HepG2 (cell line): ENCODE results near the gene NRL. TPM values are rescaled to one million over a fixed set of nuclear protein-coding genes. Genes with fewer than 3 reads are reported as not detected.

ENCODE experiments used
- BHLHE40 ChIP-seq: IDR thresholded peaks from 2 replicates; pipeline ENCODE4 v1.6.1; 2011; ENCODE audit warnings: low read length, improper control_type of control experiment
- JUN ChIP-seq: sonication (generic); formaldehyde crosslinking; IDR thresholded peaks from 2 replicates; pipeline ENCODE4 v1.4.0; 2020; ENCODE audit warnings: mild to moderate bottlenecking, missing genetic modification reagents
- MAFG ChIP-seq: sonication (generic); formaldehyde crosslinking; IDR thresholded peaks from 2 replicates; pipeline ENCODE4 v1.5.1; 2020; ENCODE audit warnings: mild to moderate bottlenecking, missing genetic modification reagents
- NCOR1 ChIP-seq: fragments of 200-600 bp; sonication (generic); IDR thresholded peaks from 2 replicates; pipeline ENCODE4 v1.7.0; 2017; ENCODE audit warnings: antibody characterized with exemption, low read length, borderline replicate concordance
- RBM22 ChIP-seq: fragments of 200-400 bp; formaldehyde crosslinking; optimal IDR thresholded peaks from 2 replicates; pipeline ENCODE3; 2017; ENCODE audit warnings: mild to moderate bottlenecking, low read length, moderate library complexity
- RNF2 ChIP-seq: fragments of 450-650 bp; conservative IDR thresholded peaks from 2 replicates; pipeline ENCODE4 v1.6.1; 2016; ENCODE audit warnings: low read depth
- SNRNP70 ChIP-seq: fragments of 200-400 bp; formaldehyde crosslinking; IDR thresholded peaks from 2 replicates; pipeline ENCODE4 v1.6.1; 2017; ENCODE audit warnings: mild to moderate bottlenecking, low read depth, low read length, moderate library complexity
- ZC3H4 ChIP-seq: sonication (generic); formaldehyde crosslinking; IDR thresholded peaks from 2 replicates; pipeline ENCODE4 v1.4.0; 2020; ENCODE audit warnings: missing genetic modification reagents, borderline replicate concordance
- ZKSCAN5 ChIP-seq: sonication (generic); formaldehyde crosslinking; IDR thresholded peaks from 2 replicates; pipeline ENCODE4 v1.5.1; 2020; ENCODE audit warnings: mild to moderate bottlenecking, missing genetic modification reagents
- ZNF354B ChIP-seq: sonication (generic); formaldehyde crosslinking; IDR thresholded peaks from 2 replicates; pipeline ENCODE4 v1.8.0; 2022; ENCODE audit warnings: mild to moderate bottlenecking, missing genetic modification reagents
- ZNF382 ChIP-seq: sonication (generic); formaldehyde crosslinking; IDR thresholded peaks from 2 replicates; pipeline ENCODE4 v1.5.0; 2020; ENCODE audit warnings: missing genetic modification reagents, mild to moderate bottlenecking, borderline replicate concordance
- ZNF563 ChIP-seq: sonication (generic); formaldehyde crosslinking; IDR thresholded peaks from 2 replicates; pipeline ENCODE4 v1.8.0; 2022; ENCODE audit warnings: mild to moderate bottlenecking, moderate library complexity, missing genetic modification reagents
- ZNF776 ChIP-seq: sonication (generic); formaldehyde crosslinking; IDR thresholded peaks from 2 replicates; pipeline ENCODE4 v1.4.0; 2020; ENCODE audit warnings: mild to moderate bottlenecking, missing genetic modification reagents
- ZSCAN22 ChIP-seq: sonication (generic); formaldehyde crosslinking; IDR thresholded peaks from 2 replicates; pipeline ENCODE4 v1.4.0; 2020; ENCODE audit warnings: mild to moderate bottlenecking, missing genetic modification reagents
- polyA plus RNA-seq, 8 experiments: library from polyadenylated mRNA; depleted of rRNA in 3 of 8; stranded (reverse) in 7 of 8; unstranded in 1 of 8; fragments of >200 nt; fragmentation: Illumina TruSeq in 4 of 8; extraction: Trizol in 4 of 8; gene quantifications; 2 replicates each; pipeline versions ENCODE4 v1.2.1 to v1.2.3, GENCODE V29; 2011 to 2016; ENCODE audit warnings: low read depth in 4 of 8, missing spikeins in 1 of 8, mixed read lengths in 1 of 8; ENCODE audit not compliant: insufficient read depth in 1 of 8
- total RNA-seq, 5 experiments: library from RNA; depleted of rRNA; stranded (reverse); fragments of >200 nt; fragmentation: Illumina TruSeq; extraction: Trizol; gene quantifications; 2 replicates each; pipeline ENCODE4 v1.2.3, GENCODE V29; 2016; ENCODE audit warnings: low read depth in 1 of 5
- TF ChIP-seq, protein P1 (sequence below): sonication (generic); formaldehyde crosslinking; conservative IDR thresholded peaks from 2 replicates; pipeline ENCODE4 v1.8.0; 2022; ENCODE audit warnings: low read depth, missing genetic modification reagents
- TF ChIP-seq, protein P2 (sequence below): sonication (generic); formaldehyde crosslinking; conservative IDR thresholded peaks from 2 replicates; pipeline ENCODE4 v1.5.0; 2020; ENCODE audit warnings: missing genetic modification reagents
- TF ChIP-seq, protein P3 (sequence below): sonication (generic); formaldehyde crosslinking; IDR thresholded peaks from 2 replicates; pipeline ENCODE4 v1.4.0; 2020; ENCODE audit warnings: missing genetic modification reagents, borderline replicate concordance
- TF ChIP-seq, protein P4 (sequence below): sonication (generic); formaldehyde crosslinking; IDR thresholded peaks from 2 replicates; pipeline ENCODE4 v1.4.0; 2020; ENCODE audit warnings: missing genetic modification reagents
- TF ChIP-seq, protein P5 (sequence below): sonication (generic); formaldehyde crosslinking; IDR thresholded peaks from 2 replicates; pipeline ENCODE4 v1.8.1; 2023; ENCODE audit warnings: mild to moderate bottlenecking, moderate library complexity, missing genetic modification reagents

Gene NRL
- total and polyA plus RNA-seq, 2 of the 13 experiments (the other 11 are each of a cell fraction or from before 2014, with no cell fraction given), result 2.5 to 4.7 TPM

DNA sequence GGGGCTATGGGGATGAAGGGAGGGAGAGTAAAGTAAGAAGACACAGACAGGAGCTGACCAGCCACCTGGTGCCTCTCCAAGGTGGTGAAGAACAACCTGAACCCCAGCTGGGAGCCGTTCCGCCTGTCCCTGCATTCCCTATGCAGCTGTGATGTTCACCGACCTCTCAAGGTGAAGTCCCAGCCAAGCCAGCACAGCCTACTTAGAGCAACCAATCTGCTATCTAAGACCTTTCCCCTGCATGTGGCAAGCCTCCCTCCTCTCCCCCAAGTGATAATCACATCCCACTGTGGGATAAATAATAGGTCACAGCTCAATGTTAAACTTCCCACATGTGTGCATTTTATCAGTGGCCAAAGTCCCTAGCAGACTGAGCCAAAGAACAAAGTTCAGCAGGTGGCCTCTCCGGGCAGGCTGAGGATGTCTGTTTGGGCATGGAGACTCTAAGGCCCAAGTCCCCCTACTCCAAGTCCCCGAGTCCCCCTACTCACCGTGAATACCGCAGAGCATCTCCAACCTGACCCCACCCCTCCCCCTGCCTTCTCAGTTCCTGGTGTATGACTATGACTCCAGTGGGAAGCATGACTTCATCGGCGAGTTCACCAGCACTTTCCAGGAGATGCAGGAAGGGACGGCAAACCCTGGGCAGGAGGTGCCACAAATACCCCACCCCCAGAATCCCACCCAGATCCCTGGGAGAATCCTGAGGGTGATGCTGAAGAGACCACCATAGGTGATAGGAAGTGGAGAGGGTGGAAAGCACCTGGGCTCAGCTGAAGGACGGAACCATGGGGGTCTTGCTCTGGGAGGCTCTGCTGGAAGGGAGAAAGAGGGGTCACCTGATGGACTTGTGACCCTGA, 39.9 kb downstream of the NRL start (continued):
- TF ChIP-seq, protein P1, sequence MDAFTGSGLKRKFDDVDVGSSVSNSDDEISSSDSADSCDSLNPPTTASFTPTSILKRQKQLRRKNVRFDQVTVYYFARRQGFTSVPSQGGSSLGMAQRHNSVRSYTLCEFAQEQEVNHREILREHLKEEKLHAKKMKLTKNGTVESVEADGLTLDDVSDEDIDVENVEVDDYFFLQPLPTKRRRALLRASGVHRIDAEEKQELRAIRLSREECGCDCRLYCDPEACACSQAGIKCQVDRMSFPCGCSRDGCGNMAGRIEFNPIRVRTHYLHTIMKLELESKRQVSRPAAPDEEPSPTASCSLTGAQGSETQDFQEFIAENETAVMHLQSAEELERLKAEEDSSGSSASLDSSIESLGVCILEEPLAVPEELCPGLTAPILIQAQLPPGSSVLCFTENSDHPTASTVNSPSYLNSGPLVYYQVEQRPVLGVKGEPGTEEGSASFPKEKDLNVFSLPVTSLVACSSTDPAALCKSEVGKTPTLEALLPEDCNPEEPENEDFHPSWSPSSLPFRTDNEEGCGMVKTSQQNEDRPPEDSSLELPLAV, result no peak
- TF ChIP-seq ZSCAN22 (CRISPR knock-in tag) (no peak), SNRNP70 (no peak), JUN (CRISPR knock-in tag) (0 out of 2 replicates have a peak, but pooled peaks have one; percentile 34), MAFG (CRISPR knock-in tag) (no peak), RNF2 (no peak; the same call in 1 of the 2 replicates), RBM22 (no peak), BHLHE40 (no peak), ZKSCAN5 (CRISPR knock-in tag) (no peak), ZNF354B (CRISPR knock-in tag) (no peak), ZNF776 (CRISPR knock-in tag) (no peak), ZNF382 (CRISPR knock-in tag) (no peak), ZC3H4 (CRISPR knock-in tag) (no peak), NCOR1 (peak; percentile 78), ZNF563 (CRISPR knock-in tag) (no peak)
- TF ChIP-seq, protein P2, sequence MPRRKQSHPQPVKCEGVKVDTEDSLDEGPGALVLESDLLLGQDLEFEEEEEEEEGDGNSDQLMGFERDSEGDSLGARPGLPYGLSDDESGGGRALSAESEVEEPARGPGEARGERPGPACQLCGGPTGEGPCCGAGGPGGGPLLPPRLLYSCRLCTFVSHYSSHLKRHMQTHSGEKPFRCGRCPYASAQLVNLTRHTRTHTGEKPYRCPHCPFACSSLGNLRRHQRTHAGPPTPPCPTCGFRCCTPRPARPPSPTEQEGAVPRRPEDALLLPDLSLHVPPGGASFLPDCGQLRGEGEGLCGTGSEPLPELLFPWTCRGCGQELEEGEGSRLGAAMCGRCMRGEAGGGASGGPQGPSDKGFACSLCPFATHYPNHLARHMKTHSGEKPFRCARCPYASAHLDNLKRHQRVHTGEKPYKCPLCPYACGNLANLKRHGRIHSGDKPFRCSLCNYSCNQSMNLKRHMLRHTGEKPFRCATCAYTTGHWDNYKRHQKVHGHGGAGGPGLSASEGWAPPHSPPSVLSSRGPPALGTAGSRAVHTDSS (CRISPR knock-in tag), result no peak
- TF ChIP-seq, protein P3, sequence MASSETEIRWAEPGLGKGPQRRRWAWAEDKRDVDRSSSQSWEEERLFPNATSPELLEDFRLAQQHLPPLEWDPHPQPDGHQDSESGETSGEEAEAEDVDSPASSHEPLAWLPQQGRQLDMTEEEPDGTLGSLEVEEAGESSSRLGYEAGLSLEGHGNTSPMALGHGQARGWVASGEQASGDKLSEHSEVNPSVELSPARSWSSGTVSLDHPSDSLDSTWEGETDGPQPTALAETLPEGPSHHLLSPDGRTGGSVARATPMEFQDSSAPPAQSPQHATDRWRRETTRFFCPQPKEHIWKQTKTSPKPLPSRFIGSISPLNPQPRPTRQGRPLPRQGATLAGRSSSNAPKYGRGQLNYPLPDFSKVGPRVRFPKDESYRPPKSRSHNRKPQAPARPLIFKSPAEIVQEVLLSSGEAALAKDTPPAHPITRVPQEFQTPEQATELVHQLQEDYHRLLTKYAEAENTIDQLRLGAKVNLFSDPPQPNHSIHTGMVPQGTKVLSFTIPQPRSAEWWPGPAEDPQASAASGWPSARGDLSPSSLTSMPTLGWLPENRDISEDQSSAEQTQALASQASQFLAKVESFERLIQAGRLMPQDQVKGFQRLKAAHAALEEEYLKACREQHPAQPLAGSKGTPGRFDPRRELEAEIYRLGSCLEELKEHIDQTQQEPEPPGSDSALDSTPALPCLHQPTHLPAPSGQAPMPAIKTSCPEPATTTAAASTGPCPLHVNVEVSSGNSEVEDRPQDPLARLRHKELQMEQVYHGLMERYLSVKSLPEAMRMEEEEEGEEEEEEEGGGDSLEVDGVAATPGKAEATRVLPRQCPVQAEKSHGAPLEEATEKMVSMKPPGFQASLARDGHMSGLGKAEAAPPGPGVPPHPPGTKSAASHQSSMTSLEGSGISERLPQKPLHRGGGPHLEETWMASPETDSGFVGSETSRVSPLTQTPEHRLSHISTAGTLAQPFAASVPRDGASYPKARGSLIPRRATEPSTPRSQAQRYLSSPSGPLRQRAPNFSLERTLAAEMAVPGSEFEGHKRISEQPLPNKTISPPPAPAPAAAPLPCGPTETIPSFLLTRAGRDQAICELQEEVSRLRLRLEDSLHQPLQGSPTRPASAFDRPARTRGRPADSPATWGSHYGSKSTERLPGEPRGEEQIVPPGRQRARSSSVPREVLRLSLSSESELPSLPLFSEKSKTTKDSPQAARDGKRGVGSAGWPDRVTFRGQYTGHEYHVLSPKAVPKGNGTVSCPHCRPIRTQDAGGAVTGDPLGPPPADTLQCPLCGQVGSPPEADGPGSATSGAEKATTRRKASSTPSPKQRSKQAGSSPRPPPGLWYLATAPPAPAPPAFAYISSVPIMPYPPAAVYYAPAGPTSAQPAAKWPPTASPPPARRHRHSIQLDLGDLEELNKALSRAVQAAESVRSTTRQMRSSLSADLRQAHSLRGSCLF, result no peak
- TF ChIP-seq, protein P4, sequence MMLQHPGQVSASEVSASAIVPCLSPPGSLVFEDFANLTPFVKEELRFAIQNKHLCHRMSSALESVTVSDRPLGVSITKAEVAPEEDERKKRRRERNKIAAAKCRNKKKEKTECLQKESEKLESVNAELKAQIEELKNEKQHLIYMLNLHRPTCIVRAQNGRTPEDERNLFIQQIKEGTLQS (CRISPR knock-in tag), result no peak
- TF ChIP-seq, protein P5, sequence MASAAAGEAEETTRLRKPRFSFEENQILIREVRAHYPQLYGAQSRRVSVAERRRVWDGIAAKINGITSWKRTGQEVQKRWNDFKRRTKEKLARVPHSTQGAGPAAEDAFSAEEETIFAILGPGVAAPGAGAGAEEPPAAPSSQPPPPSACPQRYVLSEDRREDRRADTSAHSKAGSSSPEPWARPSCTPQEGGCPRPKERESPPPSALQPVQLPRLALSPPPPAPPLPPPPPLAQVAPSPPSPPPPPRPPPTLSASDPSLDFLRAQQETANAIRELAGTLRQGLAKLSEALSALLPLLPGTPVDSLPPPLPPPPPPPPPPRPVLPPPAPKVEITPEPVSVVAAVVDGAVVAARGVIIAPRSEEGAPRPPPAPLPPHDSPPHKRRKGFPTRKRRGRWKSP (CRISPR knock-in tag), result no peak
